GM19397 (cell line): ENCODE data around the gene SORBS1.

Source experiments
- ATAC-seq: cut with Tn5 transposase; IDR thresholded peaks from one replicate; pipeline ENCODE4 v1.9.1; 2021; ENCODE audit warnings: mild to moderate bottlenecking, moderate library complexity; ENCODE audit not compliant: unreplicated experiment

Gene SORBS1

DNA sequence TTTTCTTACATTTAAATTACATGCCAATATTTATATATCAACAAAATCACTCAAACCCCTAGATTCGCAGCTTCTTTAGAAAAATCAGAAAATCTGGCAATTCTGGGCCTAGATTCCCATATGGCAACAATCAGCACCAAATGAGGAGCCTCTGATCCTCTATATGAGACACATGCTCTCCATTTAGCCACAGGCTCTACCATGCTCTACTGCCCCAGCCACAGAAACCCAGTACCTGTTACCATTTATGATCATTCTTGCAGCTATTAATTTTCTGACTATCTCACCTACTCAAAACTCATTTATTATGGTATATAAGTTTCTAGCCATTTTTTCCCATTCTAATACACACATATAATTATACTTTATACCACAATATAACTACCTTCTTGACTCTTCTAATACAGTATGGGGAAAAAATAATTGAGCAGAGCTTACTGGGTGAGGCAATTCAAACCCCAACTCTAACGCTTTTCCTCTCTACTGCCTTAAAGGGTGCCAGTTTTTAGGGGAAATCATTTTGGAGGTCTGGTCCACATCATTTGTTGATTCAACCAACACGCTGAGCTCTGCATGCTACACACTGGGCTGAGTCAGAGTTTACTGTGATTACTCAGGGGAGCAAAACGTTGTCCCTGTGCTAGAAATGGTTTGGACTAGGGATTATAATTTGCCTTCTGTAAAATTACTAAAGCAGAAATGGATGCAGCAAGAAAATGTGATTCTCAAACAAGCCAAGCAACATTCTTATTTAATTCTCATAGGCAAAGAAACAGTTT, 281.9 kb downstream of the SORBS1 start:
- ATAC-seq, result no peak

DNA sequence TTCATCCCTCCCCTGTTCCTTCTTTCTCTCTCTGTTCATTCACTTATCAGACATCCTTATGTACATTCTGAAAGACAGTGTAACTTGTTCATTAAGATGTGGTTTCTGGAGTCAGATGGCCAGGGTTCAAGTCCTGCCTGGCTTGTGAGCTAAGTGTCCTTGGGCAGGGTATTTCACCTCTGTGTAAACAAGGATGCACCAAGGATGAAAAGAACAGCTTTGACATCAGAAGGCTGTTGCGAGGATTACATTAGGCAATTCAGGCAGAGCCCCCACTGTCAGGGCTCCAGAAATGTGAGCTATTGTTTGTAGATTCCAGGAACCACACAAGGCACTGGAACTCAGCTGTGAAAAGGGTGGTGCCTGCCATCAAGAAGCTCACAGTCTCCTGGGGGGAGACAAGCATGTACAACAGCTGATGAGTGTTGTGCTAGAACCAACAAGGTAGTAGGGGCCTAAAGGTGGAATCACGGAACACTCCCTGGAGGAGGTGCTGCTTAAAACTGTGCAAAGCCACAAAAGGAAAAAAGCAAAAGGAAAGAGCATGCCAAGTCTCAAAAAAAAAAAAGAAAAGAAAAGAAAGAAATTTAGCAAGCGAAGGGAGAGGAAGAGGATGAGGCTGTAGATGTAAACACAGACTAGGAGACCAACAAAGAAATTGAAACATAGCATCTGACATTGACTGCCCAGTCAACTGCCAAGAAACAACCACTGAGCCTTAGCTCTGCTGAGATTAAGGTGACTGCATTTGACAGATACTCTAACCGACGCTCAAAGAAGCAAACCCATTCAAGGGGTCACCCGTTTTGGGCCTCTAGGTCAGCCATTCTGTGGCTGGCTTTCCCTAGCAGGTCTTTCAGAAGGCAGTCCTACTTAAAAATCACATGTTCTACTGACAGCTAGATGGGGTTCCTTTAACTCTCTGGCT, 282.8 kb downstream of the SORBS1 start:
- ATAC-seq, result no peak

DNA sequence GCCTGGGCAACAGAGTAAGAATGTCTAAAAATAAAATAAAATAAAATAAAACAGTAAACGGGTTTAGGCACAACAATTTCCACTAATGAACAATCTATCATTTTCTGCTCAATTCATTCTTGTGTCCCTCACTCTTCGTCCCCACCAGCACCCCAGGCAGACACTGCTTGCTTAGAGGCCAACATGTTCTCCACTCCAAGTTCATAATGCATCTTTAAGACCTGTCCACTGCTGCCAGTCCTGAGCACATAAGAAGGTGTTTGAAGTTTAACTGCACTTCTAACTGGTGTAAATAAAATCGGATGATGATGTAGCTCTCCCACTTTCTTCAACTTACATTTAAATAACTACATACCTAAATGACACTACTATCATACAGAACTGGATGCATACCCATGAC, 283.6 kb downstream of the SORBS1 start:
- no peak for ATAC-seq

DNA sequence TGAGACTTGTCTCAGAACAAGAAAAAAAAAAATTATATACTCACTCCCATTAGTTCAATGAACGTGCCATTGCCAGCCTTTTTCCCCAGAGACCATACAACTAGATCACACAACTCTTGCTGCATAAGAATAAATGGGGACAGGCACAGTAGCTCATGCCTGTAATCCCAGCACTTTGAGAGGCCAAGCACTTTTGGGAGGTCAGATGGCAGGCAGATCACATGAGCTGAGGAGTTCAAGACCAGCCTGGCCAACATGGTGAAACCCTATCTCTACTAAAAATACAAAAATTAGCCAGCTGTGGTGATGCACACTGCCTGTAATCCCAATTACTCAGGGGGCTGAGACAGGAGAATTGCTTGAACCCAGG, 284.0 kb downstream of the SORBS1 start:
- ATAC-seq, result no peak

DNA sequence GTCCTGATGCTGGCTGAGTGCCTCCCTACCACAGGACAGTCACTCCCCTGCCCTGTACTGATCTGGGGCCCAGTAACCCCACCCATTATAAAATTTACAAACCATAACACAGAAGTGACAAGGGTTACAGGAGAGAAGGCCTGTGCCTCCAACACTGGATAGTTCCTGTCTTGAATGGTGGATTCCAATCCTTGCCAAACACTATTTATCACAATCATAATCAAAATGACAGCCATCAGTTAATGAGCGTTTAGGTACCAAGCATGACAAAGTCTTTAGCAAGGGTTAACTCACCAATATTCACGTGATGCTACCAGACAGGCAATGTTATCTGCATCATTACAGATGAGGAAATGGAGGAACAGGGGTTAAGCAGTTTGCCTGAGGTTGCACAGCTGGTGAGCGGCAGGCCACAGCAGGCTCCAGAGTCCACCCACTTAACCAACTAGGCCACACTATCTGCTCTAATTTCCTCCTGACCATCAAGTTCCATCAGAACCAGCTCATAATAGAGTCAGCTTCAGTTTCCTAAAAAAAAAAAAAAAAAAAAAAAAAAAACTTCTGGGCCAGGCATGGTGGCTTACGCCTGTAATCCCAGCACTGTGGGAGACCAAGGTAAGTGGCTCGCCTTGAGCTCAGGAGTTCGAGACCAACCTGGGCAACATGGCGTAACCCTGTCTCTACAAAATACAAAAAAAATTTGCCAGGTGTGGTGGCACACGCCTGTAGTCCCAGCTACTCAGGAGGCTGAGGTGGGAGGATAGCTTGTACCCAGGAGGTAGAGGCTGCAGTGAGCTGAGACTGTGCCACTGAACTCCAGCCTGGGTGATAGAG, 284.6 kb downstream of the SORBS1 start:
- no peak for ATAC-seq

DNA sequence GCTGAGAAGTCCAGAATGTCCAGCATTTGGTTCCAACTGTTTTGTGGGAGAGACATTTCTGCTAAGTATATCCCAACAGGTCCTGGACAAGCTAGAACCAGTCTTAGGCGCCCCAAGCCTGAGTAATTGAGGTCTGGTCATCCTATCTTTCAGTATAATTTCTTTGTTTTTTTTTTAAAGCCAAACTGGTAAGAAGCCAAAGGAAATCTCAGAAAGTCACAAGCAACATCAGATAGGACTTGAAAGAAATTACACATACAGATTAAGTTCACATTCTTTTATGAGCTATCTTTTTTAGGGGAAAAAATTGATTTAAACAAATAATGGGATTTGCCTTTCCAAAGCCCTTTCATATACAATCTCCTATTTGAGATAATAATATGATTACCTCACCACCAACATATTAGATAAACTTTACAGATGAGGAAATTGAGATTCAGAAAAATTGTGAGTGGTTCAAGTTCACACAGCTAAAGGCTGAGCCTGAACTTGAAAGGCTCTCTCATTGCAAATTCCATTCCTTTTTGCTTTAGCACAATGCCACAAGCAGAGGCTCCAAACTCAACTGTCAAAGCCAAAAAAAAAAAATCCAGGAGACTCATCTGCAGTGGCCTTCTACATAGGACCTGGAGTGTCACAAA, 285.3 kb downstream of the SORBS1 start:
- no peak for ATAC-seq

DNA sequence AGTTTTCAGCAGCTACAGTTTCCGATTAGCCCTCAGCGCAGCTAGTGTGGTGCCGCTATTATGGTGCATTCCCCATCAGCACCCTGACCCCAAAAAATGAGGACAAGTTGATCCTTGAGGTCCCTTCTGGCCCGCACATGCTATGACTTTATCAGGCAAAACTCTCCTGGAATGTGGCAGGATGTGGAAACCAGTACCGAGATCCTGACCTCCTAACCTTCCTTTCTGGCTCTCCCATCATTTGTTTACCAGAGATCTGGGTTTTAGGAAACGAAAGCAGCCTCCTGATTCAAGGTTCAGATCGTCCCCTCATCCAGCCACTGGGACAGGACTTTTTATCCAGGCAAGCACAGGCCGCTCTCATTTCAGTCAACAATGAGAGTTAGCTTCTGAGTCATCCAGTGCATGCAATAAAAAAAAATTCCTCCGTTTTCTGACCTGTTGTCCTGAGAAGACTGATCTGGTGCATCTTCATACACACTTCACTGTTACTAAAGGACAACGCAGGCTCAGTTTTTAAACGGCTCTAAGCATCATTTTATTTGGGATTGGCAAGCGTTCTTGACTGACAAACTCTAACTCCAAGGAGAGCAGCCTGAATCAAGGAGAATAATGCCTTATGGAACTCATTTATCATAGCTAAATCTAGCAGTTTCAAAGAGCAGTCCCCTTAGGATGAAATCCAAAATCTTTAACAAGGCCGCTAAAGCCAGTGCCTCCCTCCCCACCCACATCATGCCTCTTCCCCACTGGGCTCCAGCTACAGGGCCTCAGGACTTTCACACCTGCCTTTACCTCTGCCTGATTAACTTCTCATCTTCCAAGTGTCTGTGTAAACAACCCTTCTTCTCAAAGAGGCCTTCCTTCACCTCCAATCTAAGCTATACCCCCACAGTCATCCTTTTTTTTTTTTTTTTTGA, 287.5 kb downstream of the SORBS1 start:
- no peak for ATAC-seq

DNA sequence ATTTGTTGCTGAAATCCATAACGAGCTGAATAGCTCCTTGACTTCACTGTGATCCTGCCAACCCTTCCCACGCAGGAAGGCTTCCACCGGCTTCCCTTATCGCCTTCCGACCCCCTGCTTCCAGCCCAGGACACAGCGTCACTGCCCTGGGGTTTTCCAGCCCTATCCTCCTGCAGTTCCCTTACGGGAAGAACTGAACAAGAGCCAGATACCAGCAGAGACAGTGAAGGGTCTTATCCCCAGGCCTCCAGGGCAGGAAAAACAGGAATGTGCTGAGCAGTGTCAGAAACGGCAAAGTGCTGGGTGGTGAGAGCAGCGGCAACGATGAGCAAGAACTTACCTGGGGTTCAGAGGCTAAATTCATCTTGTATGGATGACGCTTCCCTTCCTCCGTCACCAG, 292.7 kb downstream of the SORBS1 start:
- no peak for ATAC-seq

DNA sequence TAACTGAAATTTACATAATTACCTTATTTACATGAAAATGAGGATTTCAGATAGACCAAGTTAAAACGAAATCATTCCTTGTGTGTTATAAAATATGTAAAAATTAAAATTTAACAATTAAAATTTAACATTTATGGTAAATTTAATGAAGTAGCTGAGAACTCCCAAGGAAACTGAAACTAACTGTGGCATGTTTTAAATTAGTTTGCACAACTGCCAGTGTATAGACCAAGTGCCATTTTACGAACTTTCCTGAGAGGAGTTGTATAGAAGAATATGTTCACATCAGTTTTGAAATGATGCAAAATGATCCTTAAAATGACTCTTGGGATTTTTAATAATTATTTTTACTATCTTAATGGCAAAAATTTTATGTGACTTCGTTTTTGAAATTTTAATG, 293.9 kb downstream of the SORBS1 start:
- no peak for ATAC-seq

DNA sequence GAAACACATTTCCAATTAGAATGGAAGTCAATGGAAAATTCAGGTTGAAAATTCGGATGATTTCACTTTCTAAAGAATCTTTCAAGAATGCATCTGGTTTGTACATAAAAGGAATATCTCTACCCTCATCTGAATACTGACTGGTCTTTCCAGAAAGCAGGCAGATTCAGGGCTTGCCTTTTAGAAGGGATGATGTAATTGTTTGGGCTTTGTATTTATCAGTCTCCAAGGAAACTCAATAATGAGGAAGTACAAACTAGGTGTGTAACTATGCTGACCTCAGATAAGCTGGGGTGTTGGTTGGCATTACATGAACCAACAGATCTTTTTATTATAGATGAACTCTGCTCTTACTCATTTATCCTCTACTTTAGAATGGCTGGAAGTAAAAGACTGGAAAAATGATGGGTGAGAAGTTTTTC, 294.5 kb downstream of the SORBS1 start:
- peak; percentile 67 for ATAC-seq

DNA sequence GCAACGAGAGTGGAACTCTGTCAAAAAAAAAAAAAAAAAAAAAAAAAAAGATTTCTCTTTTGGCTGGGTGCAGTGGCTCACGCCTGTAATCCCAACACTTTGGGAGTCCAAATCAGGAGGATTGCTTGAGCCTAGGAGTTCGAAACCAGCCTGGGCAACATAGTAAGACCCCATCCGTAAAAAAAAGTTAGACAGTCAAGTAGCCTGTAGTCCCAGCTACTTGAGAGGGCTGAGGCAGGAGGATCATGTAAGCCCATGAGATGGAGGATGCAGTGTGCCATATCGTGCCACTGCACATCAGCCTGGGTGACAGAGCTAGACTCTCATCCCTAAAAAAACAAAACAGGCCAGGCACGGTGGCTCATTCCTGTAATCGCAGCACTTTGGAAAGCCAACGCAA, 295.6 kb downstream of the SORBS1 start:
- no peak for ATAC-seq

DNA sequence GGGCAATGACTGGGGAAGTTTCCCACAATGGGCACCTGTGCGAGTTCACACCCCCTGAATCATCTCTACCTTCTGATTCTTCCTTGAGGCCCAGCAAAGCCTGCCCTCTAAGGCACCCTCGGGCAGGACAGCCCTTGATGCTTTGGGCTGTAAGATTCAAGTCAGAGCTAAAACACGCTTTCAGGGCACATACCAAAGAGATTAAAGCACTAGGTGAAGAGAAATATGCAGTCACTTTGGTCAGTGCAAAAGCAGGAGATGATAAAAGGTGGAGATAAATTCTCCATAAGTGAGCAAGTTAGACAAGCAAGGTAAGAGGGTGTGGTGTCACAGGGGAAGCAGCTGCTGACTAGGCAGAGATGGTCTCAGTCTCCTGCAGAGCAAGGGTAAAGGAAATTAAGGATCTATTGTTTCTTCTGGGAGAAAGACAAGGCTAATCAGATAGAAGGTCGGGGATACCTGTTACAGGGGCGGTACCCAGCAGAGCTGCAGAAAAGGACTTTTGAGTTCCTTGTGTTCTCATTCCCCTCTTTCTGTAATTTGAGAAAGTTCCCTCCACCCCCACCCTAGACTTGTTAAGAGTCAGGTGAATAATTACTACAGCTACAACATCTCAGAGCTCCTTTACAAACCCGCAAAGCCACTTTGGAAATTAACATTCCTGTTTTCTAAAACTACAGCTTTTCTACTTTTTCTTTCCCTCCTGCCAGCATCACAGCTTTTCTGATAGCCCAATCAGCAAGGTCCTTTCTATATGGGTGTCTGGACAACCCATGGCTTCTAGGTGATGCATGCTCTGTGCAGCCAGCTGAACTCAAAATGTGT, 296.7 kb downstream of the SORBS1 start:
- no peak for ATAC-seq

DNA sequence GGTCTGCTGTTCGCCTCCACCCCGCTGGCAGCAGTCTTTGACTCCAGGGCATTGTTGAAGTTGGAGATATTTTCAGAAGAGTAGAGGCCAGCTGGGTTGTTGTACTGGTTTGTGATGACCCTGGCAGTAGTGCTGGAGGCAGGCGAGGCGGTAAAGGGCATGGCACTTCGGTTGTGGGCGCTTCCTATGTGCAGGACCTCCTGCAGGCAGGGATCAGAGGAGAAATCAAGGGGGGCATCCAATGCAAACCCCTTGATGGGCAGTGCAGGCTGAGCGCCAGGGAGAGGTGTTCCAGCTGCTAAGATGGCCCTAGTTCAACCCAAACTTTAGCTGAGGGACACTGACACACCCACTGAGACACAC, 297.3 kb downstream of the SORBS1 start:
- ATAC-seq, result no peak

DNA sequence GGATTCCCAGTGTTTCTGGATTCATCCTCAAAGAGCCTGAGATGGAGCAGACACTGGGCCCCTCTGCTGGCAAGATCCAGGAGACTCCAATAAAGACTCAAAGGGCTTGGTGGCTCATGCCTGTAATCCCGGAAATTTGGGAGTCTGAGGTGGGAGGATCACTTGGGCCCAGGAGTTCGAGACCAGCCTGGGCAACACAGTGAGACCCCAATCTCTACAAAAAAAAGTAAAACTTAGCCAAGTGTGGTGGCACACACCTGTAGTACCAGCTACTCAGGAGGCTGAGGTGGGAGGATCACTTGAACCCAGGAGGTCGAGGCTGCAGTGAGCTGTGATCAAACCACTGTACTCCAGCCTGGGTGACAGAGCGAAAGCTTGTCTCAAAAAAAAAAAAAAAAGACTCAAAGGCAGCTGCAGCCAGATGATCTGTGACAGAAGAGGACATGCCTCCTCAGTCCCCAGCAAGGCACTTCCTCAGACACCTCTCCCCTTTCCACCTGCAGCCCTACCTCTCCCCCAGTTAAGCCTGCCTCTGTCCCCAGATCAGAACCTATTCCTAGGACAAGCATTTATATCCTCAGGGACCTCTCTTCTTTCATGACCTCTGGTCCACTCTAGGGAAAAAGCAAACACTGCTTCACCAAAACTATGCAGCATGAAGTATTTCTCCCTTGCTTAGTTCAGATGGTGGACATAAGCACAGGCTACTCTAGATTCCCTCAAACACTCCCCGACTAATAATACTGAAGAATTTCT, 298.2 kb downstream of the SORBS1 start:
- no peak for ATAC-seq

DNA sequence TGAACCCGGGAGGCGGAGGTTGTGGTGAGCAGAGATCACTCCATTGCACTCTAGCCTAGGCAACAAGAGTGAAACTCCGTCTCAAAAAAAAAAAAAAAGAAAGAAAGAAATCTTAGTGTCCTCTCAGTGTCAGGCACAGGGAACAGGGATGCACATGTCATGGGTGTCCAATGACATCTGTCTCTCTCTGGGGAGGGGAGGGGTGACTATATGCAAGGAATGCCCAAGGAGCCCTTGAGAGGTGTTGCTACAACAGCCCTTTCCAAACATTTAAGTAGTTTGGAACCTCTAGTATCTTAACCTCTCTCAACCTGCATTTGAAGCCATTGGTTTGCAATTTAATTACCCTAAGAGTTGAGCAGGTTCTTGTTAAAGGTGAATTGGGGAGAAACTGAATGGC, 299.2 kb downstream of the SORBS1 start:
- ATAC-seq, result no peak
